ENCODE measurements around the gene CARD19. TPM values are rescaled to one million over a fixed set of nuclear protein-coding genes. Genes with fewer than 3 reads are reported as not detected.
A peak's percentile ranks its signal among the peaks of the same experiment; 100 is the strongest.

CARD19 gene
- total and polyA plus RNA-seq, 8 donors: 4.3 to 20.4 (median 8.1) TPM

GRCh38 chr9:93107825-93108161 is 11.8 kb downstream of the CARD19 start:
- ATAC-seq: no peak
- DNase-seq: peak in 1 of 6 donors; percentile 16
- 87 to 89% methylated on average over 6 of the region's 6 CpGs for WGBS, 2 donors
- TF ChIP-seq CTCF (IDR thresholded peaks at IDR 0.05): no peak
- no peaks in the 10 kb centered on the region for H3K27me3 ChIP-seq
- no peaks in the 10 kb centered on the region for H3K36me3 ChIP-seq
- H3K4me3 ChIP-seq: no peak overlapping the region
- no peak for FAIRE-seq
- no peak overlapping the region for H3K27ac ChIP-seq
- intact Hi-C loops (cut with DNase I): no loop called here
- H3K9me3 ChIP-seq: no peaks in the 10 kb centered on the region
- peaks cover 0 to 3% (median 0%) of the 10 kb centered on the region in 3 donors for H3K4me1 ChIP-seq

GRCh38 chr9:93108291-93109041 is 12.4 kb downstream of the CARD19 start:
- Histone ChIP-seq H3K27ac (no peak overlapping the region), H3K4me3 (no peak overlapping the region), H3K9me3 (no peaks in the 10 kb centered on the region), H3K4me1 (peaks cover 0 to 3% (median 0%) of the 10 kb centered on the region in 3 donors), H3K27me3 (no peaks in the 10 kb centered on the region), H3K36me3 (no peaks in the 10 kb centered on the region)
- intact Hi-C loops (cut with DNase I): no loop called here
- no peak for TF ChIP-seq CTCF (IDR thresholded peaks at IDR 0.05)
- 86 to 88% methylated on average over 15 of the region's 15 CpGs for WGBS, 2 donors
- no peak for FAIRE-seq
- peak in 1 of 4 donors; percentile 10 for ATAC-seq
- peak in 4 of 6 donors; percentile 14 to 66 (median 38) for DNase-seq

- H3K27me3 ChIP-seq: no peaks in the 10 kb centered on the region
- intact Hi-C loops (cut with DNase I): no loop called here
- peak in 4 of 6 donors; percentile 13 to 70 (median 39) for DNase-seq
- no peaks in the 10 kb centered on the region for H3K36me3 ChIP-seq
- H3K9me3 ChIP-seq: no peaks in the 10 kb centered on the region
- no peak for ATAC-seq
- WGBS, 2 donors: 95 to 96% methylated on average over 13 to 14 of the region's 14 CpGs
- H3K27ac ChIP-seq: no peak overlapping the region
- FAIRE-seq: no peak
- H3K4me3 ChIP-seq: no peak overlapping the region
- no peak for TF ChIP-seq CTCF (IDR thresholded peaks at IDR 0.05)
- peaks cover 0 to 3% (median 0%) of the 10 kb centered on the region in 3 donors for H3K4me1 ChIP-seq
These were observed 14.4 kb downstream of the CARD19 start for GRCh38 chr9:93110311-93110855.

GRCh38 chr9:93111001-93111370 is 15.0 kb downstream of the CARD19 start:
- DNase-seq: peak in 2 of 6 donors; percentile 12 to 27
- no peaks in the 10 kb centered on the region for H3K9me3 ChIP-seq
- no peak for ATAC-seq
- intact Hi-C loops (cut with DNase I): no loop called here
- WGBS, 2 donors: 89% methylated on average over 11 of the region's 11 CpGs
- no peak for FAIRE-seq
- H3K4me1 ChIP-seq: no peaks in the 10 kb centered on the region
- no peaks in the 10 kb centered on the region for H3K36me3 ChIP-seq
- H3K27ac ChIP-seq: no peak overlapping the region
- no peak overlapping the region for H3K4me3 ChIP-seq
- no peaks in the 10 kb centered on the region for H3K27me3 ChIP-seq
- no peak for TF ChIP-seq CTCF (IDR thresholded peaks at IDR 0.05)

Measured in pancreas (tissue), 10 donors.